ENCODE measurements around the gene MKI67. TPM values are rescaled to one million over a fixed set of nuclear protein-coding genes. Genes with fewer than 3 reads are reported as not detected.

The MKI67 gene
- total and polyA plus RNA-seq, 2 of the 4 experiments (the other 2 are of a cell fraction) = 13.5 to 36.4 TPM

DNA sequence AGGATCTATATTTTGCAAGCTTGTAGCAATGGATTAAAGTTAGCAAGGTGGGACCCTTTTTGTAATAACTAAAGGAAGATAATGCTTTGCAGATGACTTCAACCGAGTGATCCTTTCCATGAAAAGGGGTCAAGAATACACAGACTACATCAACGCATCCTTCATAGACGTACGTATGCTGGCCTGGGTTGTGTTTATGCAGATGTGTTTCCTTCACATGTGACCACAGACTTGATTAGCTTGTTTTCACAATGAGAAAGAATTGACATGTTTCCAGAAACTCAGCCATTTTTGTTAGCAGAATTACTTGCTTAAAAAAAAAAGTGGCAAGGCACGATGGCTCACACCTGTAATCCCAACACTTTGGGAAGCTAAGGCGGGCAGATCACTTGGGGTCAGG, 54.2 kb downstream of the MKI67 start:
- H3K9me1 ChIP-seq (ENCODE audit: insufficient read depth, low read length) = no peaks in the 10 kb centered on the region
- no TSS peak for BruUV-seq (replicated peaks)
- H2BK15ac ChIP-seq (ENCODE audit: low read depth, low read length) = no peak overlapping the region
- no peaks in the 10 kb centered on the region; the same call in 1 of the 2 replicates for H3K27me3 ChIP-seq (ENCODE audit: control insufficient read depth, insufficient read depth, low read length)
- no peaks in the 10 kb centered on the region for H3K79me1 ChIP-seq (ENCODE audit: low read depth in 1 of 2, low read length in 2 of 2)
- no peak overlapping the region for H3K18ac ChIP-seq (ENCODE audit: low read depth, low read length)
- CTCF ChIA-PET = interaction anchor here (1.1 kb wide), 1 partner anchor 36 kb away, joined by 3 read pairs; no protein-coding TSS in a partner anchor
- no peaks in the 10 kb centered on the region for H4K20me1 ChIP-seq (ENCODE audit: insufficient read depth, low read length)
- intact Hi-C loops (cut with micrococcal nuclease) = no loop called here
- H3K9me3 ChIP-seq (ENCODE audit: control insufficient read depth, insufficient read depth, low read length) = no peaks in the 10 kb centered on the region
- in situ Hi-C loops (cut with MboI; ENCODE audit: low sequenced_read_pairs) = loop anchor here (5.0 kb wide), 1 partner anchor 80 kb away; no protein-coding TSS in a partner anchor
- WGBS, 2 experiments (ENCODE audit: extremely low coverage in 2 of 2, insufficient read length in 1 of 2) = no CpG with 5 or more reads among the region's 6 CpGs
- no peak overlapping the region for H2BK5ac ChIP-seq (ENCODE audit: low read depth, low read length, poor library complexity, severe bottlenecking)
- no peak for TF ChIP-seq MAFK (IDR thresholded peaks at IDR 0.05; ENCODE audit: low read depth, low read length)
- TF ChIP-seq, protein P1, sequence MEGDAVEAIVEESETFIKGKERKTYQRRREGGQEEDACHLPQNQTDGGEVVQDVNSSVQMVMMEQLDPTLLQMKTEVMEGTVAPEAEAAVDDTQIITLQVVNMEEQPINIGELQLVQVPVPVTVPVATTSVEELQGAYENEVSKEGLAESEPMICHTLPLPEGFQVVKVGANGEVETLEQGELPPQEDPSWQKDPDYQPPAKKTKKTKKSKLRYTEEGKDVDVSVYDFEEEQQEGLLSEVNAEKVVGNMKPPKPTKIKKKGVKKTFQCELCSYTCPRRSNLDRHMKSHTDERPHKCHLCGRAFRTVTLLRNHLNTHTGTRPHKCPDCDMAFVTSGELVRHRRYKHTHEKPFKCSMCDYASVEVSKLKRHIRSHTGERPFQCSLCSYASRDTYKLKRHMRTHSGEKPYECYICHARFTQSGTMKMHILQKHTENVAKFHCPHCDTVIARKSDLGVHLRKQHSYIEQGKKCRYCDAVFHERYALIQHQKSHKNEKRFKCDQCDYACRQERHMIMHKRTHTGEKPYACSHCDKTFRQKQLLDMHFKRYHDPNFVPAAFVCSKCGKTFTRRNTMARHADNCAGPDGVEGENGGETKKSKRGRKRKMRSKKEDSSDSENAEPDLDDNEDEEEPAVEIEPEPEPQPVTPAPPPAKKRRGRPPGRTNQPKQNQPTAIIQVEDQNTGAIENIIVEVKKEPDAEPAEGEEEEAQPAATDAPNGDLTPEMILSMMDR (conservative IDR thresholded peaks at IDR 0.05; ENCODE audit: low read depth, low read length) = no peak
- no peak for TF ChIP-seq CHD1 (IDR thresholded peaks at IDR 0.05; ENCODE audit: low read depth, low read length)
- no peak for TF ChIP-seq BHLHE40 (IDR thresholded peaks at IDR 0.05; ENCODE audit: low read depth, low read length)
- no peak for TF ChIP-seq CEBPB (IDR thresholded peaks at IDR 0.05; ENCODE audit: low read depth, low read length)
- no peak for TF ChIP-seq MAZ (IDR thresholded peaks at IDR 0.05; ENCODE audit: borderline replicate concordance, low read depth, low read length)
- no peak for TF ChIP-seq POLR2A (IDR thresholded peaks at IDR 0.05; ENCODE audit: low read depth, low read length)
- no peak for TF ChIP-seq RAD21 (IDR thresholded peaks at IDR 0.05; ENCODE audit: low read length)
- TF ChIP-seq MXI1 (IDR thresholded peaks at IDR 0.05; ENCODE audit: borderline replicate concordance, low read depth, low read length) = no peak
- TF ChIP-seq RFX5 (IDR thresholded peaks at IDR 0.05; ENCODE audit: low read depth, low read length) = no peak
- no peak for TF ChIP-seq RCOR1 (IDR thresholded peaks at IDR 0.05; ENCODE audit: insufficient replicate concordance, low read length)
- TF ChIP-seq, protein P2, sequence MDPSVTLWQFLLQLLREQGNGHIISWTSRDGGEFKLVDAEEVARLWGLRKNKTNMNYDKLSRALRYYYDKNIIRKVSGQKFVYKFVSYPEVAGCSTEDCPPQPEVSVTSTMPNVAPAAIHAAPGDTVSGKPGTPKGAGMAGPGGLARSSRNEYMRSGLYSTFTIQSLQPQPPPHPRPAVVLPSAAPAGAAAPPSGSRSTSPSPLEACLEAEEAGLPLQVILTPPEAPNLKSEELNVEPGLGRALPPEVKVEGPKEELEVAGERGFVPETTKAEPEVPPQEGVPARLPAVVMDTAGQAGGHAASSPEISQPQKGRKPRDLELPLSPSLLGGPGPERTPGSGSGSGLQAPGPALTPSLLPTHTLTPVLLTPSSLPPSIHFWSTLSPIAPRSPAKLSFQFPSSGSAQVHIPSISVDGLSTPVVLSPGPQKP (IDR thresholded peaks at IDR 0.05; ENCODE audit: borderline replicate concordance, low read depth, low read length) = no peak
- TF ChIP-seq, protein P3, sequence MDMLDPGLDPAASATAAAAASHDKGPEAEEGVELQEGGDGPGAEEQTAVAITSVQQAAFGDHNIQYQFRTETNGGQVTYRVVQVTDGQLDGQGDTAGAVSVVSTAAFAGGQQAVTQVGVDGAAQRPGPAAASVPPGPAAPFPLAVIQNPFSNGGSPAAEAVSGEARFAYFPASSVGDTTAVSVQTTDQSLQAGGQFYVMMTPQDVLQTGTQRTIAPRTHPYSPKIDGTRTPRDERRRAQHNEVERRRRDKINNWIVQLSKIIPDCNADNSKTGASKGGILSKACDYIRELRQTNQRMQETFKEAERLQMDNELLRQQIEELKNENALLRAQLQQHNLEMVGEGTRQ (IDR thresholded peaks at IDR 0.05; ENCODE audit: low read depth, low read length) = no peak
- TF ChIP-seq NFE2L2 (IDR thresholded peaks at IDR 0.05; ENCODE audit: low read depth, low read length) = no peak
- TF ChIP-seq SMC3 (IDR thresholded peaks at IDR 0.05; ENCODE audit: low read depth, low read length) = no peak
- no peak for TF ChIP-seq FOS (IDR thresholded peaks at IDR 0.05; ENCODE audit: low read depth, low read length)
- no peak overlapping the region for H3K4ac ChIP-seq (ENCODE audit: low read depth, low read length)
- no peak overlapping the region for H3K27ac ChIP-seq (ENCODE audit: insufficient read depth, low read length)
- H4K5ac ChIP-seq (ENCODE audit: low read depth, low read length) = no peak overlapping the region
- H4K91ac ChIP-seq (ENCODE audit: insufficient read depth, low read depth, low read length) = no peak overlapping the region
- no peak overlapping the region for H4K8ac ChIP-seq (ENCODE audit: low read depth in 2 of 2, low read length in 2 of 2)
- no peak for DNase-seq
- no peak overlapping the region for H2AK9ac ChIP-seq (replicated peaks; ENCODE audit: low read depth, low read length, poor library complexity)
- H3K36me3 ChIP-seq (ENCODE audit: control insufficient read depth, insufficient read depth, low read length) = no peaks in the 10 kb centered on the region
- H3K14ac ChIP-seq (replicated peaks; ENCODE audit: low read depth, low read length) = no peak overlapping the region
- no peak overlapping the region for H3K4me2 ChIP-seq (ENCODE audit: low read depth, low read length)
- H3K9ac ChIP-seq (ENCODE audit: low read depth, low read length) = no peak overlapping the region
- no peak for ATAC-seq (ENCODE audit: low read depth)
- H3K4me1 ChIP-seq (ENCODE audit: control insufficient read depth, insufficient read depth, low read length) = no peaks in the 10 kb centered on the region
- no peak overlapping the region for H3K4me3 ChIP-seq (ENCODE audit: insufficient read depth, low read depth, low read length)
- dilution Hi-C loops (cut with HindIII; ENCODE audit: low sequenced_read_pairs, unreplicated experiment) = no loop called here
- no peak overlapping the region for H2BK120ac ChIP-seq (ENCODE audit: low read depth, low read length)
- POLR2A ChIA-PET (ENCODE audit: unreplicated experiment) = no interaction called here
- no peak overlapping the region for H3K56ac ChIP-seq (ENCODE audit: extremely low read depth, insufficient read depth, low read length)
- no peak overlapping the region for H2AK5ac ChIP-seq (ENCODE audit: low read depth, low read length)
- H2AFZ ChIP-seq (replicated peaks; ENCODE audit: low read length, poor library complexity) = no peak overlapping the region
- H2BK20ac ChIP-seq (ENCODE audit: low read depth, low read length) = no peak overlapping the region
- no peak overlapping the region for H3K23ac ChIP-seq (ENCODE audit: low read depth, low read length)
